GM10248 (cell line): ENCODE results near the gene TELO2.

Experiments used
- CTCF ChIA-PET: fragments of 300-600 bp; sonication (Branson Sonifier 250); formaldehyde crosslinking; extraction: SDS; loops from one replicate; lab custom pipeline; 2021; ENCODE audit warnings: antibody characterized with exemption; lab: Yijun Ruan, JAX
- POLR2A ChIA-PET: fragments of 350-650 bp; sonication (Branson Sonifier 250); formaldehyde crosslinking; extraction: SDS; loops from one replicate; lab custom pipeline; 2020; ENCODE audit warnings: antibody characterized with exemption; lab: Yijun Ruan, JAX
- DNase-seq: peaks from one replicate; pipeline ENCODE4 v3.0.0; 2012; ENCODE audit errors: extremely low spot score
- CTCF ChIP-seq: IDR thresholded peaks from 2 replicates; pipeline ENCODE4 v1.5.1; 2012; ENCODE audit warnings: mild to moderate bottlenecking, low read depth; ENCODE audit errors: extremely low read depth, missing control alignments, control extremely low read depth

The TELO2 gene

GRCh38 chr16:1451702-1452392 lies 41.3 kb upstream of the TELO2 start:
- no peak for DNase-seq
- TF ChIP-seq CTCF: no peak
- ChIA-PET POLR2A (no interaction called here), CTCF (no interaction called here)

GRCh38 chr16:1452530-1452929 lies 40.6 kb upstream of the TELO2 start:
- CTCF ChIA-PET: no interaction called here
- POLR2A ChIA-PET: no interaction called here
- DNase-seq: no peak
- TF ChIP-seq CTCF: no peak

- POLR2A ChIA-PET: no interaction called here
- TF ChIP-seq CTCF: no peak
Observed at GRCh38 chr16:1453316-1453715, 39.8 kb upstream of the TELO2 start.

GRCh38 chr16:1454561-1454960 lies 38.6 kb upstream of the TELO2 start:
- POLR2A ChIA-PET: no interaction called here
- no peak for DNase-seq
- CTCF ChIA-PET: interaction anchor here (1.4 kb wide), 1 partner anchor 9 kb away, joined by 5 read pairs; no protein-coding TSS in a partner anchor
- no peak for TF ChIP-seq CTCF

More at GRCh38 chr16:1453316-1453715, 39.8 kb upstream of the TELO2 start:
- CTCF ChIA-PET: interaction anchor here (1.4 kb wide), 1 partner anchor 10 kb away, joined by 5 read pairs; no protein-coding TSS in a partner anchor
- DNase-seq: no peak

- DNase-seq: no peak
- POLR2A ChIA-PET: no interaction called here
- CTCF ChIA-PET: no interaction called here
- TF ChIP-seq CTCF: no peak
Observed at GRCh38 chr16:1455190-1456171, 37.7 kb upstream of the TELO2 start.

- POLR2A ChIA-PET: no interaction called here
- no peak for TF ChIP-seq CTCF
- no peak for DNase-seq
- CTCF ChIA-PET: no interaction called here
Observed at GRCh38 chr16:1456951-1457350, 36.2 kb upstream of the TELO2 start.
